Fibroblast of skin of right biceps (primary cell): ENCODE data around the gene CHRNA4.

Experiments
- DNase-seq: peaks from one replicate; pipeline ENCODE4 v3.0.0-alpha.2; 2013

The CHRNA4 gene

DNA sequence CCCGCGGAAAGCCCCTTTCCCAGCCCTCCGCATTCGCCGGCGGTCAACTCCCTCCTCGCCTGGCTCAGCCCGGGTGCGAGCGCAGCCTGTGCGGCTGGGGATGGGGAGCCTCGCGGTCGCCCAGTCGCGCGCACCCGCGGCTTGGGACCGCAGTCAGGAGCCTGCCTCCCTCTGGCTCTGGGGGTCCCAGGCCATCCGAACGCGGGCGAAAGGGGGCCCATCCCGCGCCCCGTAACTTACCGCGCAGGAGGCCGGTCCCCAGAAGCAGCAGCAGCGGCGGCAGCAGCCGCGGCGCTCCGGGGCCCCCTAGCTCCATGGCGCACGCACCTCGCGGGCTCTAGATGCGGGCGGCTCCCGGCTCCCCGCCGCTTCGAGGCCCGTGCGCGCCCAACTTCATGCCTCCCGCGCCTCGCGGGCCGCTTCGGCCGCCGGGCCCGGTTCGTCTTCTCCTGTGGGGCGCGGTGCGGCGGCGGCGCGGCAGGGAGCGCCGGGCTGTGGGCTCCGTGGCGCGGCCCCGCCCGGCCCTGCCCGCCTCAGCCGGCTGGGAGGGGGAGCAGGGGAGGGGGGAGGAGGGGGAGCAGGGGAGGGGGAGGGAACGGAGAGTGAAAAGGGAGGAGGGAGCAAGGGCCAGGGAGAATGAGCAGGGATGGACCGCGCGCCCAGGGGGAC is at the start of gene CHRNA4:
CHRNA4 (minus strand) TSS at position 500 of the 669 bp plus-strand sequence; CDS start at position 316, 184 bp downstream.
- no peak for DNase-seq

DNA sequence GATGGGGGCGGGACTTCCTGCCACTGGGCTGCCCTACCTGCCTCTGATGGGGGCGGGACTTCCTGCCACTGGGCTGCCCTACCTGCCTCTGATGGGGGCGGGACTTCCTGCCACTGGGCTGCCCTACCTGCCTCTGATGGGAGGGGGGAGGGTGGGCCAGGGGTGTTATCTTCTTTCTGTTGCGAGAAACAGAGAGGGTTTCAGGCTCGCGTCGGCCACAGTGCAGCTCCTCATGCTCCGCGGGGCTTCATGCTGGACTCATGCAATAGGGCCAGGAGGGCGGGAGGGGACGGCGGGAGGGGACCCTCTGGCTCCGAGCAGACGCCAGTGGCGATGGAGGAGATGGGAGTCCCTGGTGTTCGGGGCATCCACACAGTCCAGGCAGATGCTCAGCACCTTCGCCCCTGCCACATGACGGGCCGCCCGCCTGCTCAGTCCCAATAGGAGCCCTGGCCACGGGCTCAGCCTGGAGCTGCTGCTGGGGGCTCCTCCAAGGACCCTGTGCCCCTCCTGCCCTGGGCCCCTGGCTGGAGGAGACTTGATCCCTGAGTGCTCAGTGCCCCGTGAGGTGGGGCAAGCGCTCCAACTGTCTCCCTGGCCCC is 48.8 kb upstream of the CHRNA4 start:
- no peak for DNase-seq

DNA sequence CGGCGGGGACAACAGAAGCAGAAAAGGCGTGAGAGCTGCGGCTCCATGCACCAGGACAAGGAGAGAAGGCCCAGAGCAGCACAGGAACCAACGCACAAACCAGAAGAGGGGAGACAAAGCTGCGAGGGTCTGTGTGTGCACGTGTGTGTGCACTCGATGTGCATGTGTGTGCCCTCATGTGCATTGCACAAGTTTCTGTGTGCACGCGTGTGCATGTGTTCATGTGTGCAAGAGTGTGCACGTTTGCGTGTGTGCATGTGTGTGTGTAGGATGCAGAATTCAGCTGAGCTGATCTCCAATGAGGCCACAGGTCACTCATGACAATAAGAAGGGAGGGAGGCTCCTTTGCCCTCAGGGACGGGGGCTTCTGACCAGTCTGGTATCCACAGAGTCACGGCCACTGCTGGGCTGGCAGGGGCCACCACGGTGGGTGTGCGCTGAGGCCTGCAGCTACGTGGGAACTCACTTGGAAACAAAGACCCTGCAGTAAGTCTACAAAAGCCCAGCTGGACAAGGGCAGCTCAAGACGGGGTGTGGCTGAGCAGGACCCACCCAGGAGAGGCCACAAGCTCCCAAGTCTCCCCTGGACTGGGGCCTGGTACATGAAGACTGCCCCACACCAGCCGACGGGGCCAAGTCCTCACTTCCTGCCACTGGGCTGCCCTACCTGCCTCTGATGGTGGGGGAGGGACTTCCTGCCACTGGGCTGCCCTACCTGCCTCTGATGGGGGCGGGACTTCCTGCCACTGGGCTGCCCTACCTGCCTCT is 48.1 kb upstream of the CHRNA4 start:
- DNase-seq: no peak

DNA sequence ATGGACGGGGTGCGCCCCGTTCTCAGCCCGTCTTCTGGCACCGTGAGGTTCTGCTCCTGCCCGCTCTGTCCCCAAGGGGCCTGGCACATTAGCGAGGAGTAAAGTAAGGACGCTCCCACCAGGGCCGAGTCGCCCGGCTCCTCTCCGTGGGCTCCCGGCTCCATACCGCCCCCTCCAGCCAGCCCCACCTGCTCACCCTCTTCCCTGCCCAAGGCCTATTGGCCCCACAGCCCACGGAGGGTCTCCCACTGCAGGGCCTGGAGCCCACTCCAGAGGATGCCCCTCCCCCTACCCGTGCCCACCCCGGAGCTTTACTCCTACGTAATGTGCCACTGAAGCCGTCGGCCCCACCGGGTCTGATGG is 47.5 kb upstream of the CHRNA4 start:
- DNase-seq: no peak

DNA sequence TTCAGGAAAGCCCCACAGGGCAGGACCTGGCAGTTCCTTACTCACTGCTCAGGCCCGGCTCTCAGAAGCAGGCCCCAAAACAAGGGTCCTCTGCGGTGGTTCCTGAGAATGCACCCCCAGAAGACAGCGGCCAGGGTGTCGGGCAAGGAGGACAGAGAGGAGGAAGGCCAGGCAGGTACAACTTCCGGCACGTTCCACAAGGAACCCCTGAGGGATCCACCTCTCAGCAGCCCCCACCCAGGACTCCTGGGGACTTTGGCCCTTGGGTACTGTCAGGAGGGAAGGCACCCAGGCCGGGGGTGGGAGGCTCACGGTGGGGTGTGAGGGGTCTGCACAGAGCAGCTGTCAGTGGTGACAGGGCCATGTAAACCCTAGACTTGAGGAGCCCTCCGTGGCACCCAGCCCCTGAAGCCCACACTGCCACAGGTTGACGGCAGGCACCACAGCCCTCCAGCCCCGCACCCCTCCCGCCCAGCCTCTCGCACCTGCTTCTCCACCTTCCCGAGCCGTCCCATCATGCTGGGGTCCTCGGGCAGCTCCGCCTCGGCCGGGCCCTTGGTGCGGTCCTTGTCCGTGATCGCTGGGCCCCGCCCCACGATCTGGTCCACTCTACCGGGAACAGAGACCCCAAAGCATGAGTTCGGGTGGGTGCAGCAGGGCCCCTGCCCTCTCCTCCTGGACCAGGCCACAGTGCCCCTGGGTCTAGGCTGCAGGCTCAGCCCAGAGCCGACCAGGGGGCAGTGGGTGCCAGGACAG is 47.0 kb upstream of the CHRNA4 start:
- no peak for DNase-seq

DNA sequence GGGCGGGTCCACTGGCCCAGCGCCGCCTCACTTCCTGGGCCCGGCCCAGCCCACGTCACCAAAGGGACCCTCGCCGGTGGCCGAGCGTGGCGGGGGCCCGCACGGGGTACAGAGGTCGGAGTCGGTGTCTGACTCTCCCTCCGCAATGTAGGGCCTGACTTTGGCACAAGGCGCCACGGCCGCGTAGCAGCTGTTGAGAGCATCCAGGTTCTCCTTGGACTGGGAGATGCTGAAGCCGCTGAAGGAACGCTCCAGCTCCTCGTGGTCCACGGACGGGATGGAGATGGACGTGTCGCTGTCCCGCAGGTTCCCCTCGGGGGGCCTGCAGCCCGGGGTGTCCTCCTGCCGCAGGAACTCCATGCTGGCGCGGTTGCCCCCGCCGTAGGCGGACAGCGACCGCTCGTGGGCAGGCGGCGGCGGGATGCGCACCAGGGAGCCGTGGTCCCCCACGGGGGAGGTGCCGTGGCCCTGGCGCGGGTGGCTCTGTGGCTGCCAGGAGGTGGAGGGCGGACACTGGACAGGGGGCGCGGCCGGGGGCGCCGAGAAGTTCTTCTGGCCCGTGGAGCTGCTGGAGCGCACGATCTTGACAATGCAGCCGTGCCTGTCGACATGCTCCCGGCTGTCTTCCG is 45.6 kb upstream of the CHRNA4 start:
- no peak for DNase-seq

DNA sequence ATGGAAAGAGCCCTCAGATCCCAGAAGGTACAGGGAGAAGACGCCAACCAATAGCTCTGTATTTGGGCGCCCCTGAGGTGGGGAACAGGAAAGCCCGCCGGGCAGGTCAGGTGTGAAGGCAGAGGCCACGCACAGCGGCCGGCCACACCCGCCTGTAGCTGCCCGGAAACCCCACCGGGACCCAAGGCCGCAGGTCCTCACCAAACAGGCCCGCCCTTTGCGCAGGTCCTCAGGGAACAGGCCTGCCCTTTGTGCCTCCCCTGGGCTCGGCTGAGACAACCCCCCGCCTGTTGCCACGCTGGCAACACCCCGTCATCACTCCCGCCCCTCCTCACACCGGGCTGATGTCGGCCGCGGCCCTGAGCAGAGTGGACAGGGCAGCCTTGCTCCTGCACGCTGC is 44.9 kb upstream of the CHRNA4 start:
- DNase-seq: no peak

DNA sequence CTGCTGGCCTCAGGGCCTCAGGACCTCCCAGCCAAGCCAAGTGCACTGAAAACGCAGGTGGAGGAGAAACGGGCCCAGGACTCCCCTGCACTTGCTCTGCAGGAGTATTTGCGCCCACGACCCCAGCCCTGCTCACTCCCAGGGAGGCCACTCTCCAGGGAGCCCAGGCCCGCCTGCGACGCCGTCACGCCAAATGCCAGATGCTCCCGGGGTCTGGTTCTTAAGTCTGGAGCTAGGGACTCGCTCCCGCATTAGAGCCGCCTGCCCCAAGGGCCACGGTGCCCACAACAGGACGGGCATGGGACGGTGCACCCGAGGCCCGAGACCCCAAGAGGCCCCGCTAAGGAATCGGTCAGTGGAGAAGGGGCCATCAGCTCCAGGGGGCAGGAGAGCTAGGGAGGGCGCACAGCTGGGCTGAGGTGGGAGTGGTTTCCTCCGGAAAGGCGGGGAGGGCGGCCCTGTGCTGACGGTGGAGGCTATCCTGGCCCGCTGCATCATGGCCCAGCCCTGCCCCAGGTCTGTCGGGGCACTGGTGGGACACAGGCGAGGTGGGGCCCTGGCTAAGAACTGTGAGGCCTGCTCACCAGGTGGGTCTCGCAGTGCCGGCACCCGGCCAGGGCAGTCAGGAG is 44.1 kb upstream of the CHRNA4 start:
- no peak for DNase-seq

DNA sequence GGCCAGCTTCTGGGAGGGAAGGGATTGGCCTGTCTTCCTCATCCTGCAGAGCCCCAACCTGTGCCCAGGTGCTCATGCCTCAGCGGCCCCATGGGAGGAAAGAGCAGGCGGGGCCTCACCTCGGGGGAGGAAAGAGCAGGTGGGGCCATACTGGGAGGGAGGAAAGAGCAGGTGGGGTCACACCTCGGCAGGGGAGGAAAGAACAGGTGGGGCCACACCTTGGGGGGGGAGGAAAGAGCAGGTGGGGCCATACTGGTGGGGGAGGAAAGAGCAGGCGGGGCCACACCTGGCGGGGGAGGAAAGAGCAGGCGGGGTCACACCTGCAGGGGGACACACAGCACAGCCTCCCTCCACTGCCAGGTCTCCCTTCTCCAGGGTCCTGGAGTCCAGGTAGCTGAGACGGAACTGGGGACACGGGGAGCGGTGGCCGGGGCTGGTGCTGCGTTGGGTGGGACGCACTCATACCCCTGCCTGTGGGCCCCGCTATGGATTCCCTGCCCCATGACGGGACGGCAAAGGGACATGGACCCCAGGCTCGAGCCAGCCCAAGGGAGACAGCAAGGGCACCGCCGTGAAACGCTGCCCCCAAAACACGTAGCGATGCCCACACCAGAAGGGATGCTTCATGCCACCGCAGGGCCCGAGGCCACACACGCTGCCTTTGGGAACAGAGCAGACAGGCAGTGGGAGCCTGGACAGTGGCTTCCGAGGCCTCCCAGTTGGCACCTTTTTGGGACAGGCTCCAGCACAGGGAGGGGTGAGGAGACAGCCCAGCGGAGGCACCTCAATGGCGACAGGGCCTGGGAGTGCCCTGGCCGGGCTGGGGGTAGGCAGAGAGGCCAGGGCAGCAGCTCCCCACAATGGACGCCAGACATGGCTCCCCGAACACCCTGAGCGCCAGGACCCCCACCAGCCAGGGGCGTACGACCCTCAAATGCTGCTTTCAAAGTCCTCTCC is 43.3 kb upstream of the CHRNA4 start:
- DNase-seq: no peak

DNA sequence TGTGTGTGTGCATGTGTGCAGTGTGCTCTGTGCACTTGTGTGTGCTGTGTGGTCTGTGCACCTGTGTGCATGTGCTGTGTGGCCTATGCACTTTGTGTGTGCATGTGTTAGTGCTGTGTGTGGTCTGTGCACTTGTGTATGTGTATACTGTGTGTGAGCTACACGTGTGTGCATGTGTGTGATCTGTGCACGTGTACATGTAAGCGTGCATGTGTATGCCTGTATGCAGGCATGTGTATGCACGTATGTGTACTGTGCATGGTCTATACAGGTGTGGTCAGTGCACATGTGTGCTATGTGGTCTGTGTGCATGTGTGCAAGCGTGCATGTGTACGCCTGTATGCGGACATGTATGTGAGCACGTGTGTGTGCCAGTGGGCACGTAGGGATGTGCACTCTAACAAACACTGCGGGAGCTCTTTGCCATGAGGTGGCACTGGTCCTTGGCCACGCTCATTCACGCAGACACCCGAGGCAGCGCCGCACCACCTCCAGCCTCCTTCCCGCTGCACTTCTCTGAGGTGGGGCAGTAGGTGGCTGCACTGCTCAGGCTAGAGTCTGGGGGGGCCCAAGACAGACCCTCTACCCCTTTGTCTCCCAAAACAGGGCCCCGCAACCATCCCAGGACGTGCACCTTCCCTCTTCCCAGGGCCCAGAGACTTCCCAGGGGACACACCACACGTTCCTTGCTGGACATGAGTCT is 42.4 kb upstream of the CHRNA4 start:
- DNase-seq: no peak

DNA sequence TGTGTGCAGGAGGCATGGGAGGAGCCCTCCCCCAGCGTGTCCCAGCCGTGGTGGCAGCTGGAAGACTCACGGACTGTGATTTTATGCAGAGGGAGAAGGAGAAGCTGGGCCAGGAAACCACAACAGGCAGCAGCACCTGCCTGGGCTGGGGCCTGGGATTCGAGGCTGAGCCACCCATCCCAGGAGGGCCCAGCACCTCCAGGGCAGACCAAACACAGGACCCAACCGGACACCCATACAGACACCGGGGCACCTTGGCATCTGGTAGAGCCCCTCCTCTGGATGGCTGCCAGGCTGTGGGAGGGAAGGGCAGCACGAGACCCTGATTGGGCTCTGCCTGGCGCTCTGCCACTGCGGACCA is 41.7 kb upstream of the CHRNA4 start:
- DNase-seq: no peak

DNA sequence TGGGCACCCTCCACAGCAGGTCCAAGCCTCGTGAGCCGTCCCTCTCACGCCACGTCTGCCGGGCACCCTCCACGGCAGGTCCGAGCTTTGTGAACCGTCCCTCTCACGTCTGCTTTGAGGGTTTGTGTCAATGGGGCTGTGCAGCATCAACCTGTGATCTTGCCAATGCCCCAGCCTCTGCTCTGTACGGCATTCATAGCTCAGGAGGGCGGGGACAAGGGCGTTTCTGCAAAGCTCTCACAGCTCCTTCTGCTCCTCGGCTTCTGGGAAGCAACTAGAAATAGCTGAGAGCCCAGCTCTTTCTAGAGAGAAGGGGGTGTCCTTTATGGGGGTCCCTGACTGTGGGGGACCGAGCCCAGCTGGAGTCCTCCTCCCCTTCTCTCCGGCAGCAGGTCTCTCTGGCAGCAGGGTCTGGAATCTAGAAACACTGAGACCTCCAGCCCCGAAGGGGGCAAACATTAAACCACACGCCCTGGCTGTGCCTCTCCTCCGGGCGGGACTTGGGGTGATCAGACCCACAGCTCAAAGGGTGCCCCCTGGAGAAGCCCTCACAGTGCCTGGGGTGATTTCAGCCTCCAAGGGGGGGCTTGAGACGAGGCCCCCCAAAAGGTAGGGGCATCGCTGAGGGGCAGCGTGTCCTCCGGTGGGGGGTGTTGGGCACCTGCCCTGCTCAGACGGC is 41.2 kb upstream of the CHRNA4 start:
- DNase-seq: no peak

DNA sequence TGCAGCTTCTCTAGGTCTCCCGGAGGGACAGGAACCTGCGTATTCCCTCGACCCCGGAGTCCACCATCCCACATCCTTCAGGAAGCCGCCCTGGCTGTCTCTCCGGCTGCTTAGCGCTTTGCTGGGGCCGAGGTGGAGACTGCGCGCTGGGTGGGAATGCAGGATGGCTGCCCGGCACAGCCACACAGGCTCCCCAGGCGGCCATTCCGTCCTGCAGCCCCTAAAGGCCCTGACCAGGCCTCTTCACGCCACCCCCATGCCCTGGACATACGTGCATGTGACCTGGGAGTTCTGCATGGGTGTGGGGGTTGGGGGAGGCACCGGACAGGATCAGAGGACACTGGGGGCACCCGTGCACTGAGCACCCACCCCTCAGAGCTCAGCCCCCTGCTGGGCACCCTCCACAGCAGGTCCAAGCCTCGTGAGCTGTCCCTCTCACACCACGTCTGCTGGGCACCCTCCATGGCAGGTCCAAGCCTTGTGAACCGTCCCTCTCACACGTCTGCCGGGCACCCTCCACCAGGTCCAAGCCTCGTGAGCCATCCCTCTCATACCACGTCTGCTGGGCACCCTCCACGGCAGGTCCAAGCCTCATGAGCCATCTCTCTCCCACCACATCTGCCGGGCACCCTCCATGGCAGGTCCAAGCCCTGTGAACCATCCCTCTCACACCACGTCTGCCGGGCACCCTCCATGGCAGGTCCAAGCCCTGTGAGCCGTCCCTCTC is 40.4 kb upstream of the CHRNA4 start:
- no peak for DNase-seq

DNA sequence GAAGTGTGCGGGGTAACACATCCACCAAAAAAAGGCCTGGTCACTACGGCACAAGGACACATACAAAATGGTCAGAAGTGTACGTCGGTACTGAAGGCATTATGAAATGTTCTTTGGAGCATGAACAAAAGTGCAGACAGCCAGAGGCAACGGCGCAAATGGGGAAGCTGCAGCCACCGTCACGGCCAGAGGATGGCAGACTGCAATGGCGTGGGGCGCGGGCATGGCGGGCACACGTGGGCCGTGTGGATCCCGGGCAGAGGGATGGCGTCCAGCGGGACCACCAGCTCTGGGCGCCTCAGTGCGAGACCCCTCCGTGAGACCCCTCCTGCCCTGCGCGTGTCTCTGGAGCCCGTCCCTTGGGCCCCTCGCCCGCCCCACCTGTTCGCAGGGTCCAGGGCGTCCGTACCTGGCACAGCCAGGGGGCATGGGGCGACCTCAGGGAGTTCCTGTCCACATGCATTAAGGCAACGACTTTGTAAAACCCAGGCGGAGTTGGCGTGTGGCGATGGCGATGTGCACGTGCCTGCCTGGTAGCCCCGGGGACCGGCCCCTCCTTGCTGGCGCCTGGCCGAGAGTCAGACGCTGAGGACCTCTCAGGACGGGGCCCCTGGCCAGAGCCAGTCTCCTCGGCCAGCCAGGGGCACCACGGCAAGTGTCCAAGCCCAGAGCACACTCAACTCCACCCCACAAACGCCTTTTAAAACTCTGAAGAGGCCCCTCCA is 39.5 kb upstream of the CHRNA4 start:
- no peak for DNase-seq

DNA sequence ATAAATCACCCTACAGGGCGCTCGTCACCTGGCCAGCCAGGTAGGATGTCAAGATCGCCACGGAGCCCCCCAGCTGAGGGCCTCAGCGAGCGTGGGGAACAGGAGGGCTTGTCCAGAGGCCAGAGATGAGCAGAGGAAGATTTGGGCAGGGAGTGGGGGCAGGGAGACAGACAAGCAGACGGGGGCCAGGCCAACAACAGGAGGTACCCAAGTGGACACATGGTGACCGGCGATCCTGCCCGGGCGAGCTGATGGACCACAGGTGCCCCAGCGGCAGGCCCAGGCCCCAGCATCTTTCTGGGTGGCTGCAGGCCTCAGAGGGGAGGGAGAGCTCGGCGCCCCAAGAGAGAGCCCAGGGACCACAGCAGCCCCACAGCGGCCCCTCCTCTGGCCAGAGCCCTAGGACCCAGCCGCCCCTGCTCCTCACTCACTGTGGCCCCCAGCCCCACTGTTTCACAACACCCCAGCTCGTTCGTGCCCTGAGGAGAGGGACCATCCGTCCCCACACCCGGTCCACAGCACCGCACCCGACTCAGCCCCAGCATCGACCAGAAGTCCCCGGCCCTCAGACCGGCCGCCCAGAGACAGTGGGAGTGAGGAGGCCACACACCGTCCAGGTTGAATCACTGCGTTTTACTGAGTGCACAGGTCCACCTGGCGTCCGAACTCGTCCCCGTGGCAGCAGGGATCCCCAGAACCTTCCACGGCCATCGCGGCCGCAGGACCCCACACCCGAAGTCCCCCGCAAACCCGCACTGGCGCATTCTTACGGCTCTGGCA is 38.6 kb upstream of the CHRNA4 start:
- no peak for DNase-seq

DNA sequence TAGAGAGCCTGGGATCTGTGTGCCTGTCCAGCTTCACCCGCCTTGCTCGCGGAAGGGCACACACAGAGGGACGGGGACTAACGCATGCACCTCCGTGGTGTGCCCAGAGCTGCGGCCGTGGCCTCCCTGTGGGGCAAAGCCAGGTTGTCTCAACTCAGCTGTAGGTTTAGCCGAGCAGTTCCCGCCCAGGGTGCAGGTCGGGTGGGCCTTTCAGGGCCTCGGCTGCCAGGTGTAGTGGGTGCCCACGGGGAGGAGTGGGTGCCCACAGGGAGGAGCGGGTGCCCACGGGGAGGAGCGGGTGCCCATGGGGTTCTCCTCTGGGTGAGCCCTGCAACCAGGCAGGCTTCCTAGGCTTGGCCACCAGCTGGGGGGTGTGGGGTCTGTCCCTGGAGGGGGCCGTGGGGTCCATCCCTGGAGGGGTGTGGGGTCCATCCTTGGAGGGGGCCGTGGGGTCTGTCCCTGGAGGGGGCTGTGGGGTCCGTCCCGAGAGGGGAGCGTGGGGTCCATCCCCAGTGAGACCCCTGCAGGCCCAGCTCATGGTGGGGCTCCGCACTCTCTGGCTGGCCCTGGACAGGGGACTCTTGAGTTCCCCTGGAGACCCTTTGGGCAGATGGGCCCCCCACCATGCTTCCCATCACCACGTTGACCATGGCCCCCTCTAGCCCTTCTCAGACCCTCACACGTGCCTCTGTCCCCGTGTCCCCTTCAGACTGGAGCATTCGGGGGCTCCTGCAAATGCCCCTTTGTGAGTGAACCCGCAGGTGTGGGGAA is 37.8 kb upstream of the CHRNA4 start:
- no peak for DNase-seq

DNA sequence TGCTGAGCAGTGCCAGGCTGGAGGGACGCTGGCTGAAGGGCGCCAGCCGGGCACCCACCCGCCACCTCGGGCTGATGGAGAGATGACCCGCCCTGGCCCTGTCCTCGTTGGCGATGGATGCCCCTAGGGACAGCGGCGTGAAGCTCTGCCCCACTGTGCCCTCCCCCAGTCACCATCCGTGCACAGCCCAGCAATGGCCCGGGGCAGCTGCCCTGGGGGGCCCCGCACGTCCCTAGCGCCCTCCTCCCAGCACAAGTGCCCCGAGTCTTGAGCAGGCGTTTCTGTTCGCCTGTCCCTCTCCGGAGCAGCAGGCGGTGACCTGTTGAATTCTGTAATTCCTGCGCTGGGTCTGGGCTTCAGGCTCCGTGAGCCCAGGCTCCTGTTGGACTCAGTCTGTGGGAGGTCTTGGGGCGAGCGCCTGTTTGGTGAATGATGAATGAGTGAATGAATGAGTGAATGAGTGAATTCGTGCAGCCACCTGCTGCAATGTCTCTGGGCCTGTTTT is 36.8 kb upstream of the CHRNA4 start:
- no peak for DNase-seq
